ELR (cell line): ENCODE results near the gene KRT9.
A peak's percentile ranks its signal among the peaks of the same experiment; 100 is the strongest.

Experiments used
- DNase-seq: peaks from one replicate; pipeline ENCODE4 v3.0.0-alpha.2; 2015; ENCODE audit warnings: low read depth

Gene KRT9

GRCh38 chr17:41528959-41529353, 42.9 kb downstream of the KRT9 start:
- DNase-seq, result no peak

GRCh38 chr17:41527063-41528023, 44.5 kb downstream of the KRT9 start:
- DNase-seq, result no peak

- DNase-seq, result no peak
These were observed 47.6 kb downstream of the KRT9 start for GRCh38 chr17:41524261-41524660.

GRCh38 chr17:41523787-41524186, 48.1 kb downstream of the KRT9 start:
- DNase-seq, result no peak

GRCh38 chr17:41523225-41523593, 48.6 kb downstream of the KRT9 start:
- DNase-seq, result no peak

GRCh38 chr17:41522301-41523224, 49.3 kb downstream of the KRT9 start:
- no peak for DNase-seq

GRCh38 chr17:41521574-41522261, 50.1 kb downstream of the KRT9 start:
- peak; percentile 97 for DNase-seq

GRCh38 chr17:41520821-41521521, 50.9 kb downstream of the KRT9 start:
- DNase-seq, result peak; percentile 41

GRCh38 chr17:41519501-41520224, 52.2 kb downstream of the KRT9 start:
- DNase-seq, result no peak

GRCh38 chr17:41518789-41519449, 52.9 kb downstream of the KRT9 start, which contains the start of gene KRT15:
Gene KRT15, minus strand, starts transcription at chr17:41518890. Its CDS starts 63 bp downstream, at chr17:41518827.
- DNase-seq, result peak; percentile 62

- no peak for DNase-seq
These were observed 53.8 kb downstream of the KRT9 start for GRCh38 chr17:41518031-41518430.

GRCh38 chr17:41516830-41517283, 55.0 kb downstream of the KRT9 start:
- DNase-seq, result no peak

GRCh38 chr17:41516147-41516829, 55.6 kb downstream of the KRT9 start:
- DNase-seq, result no peak
